Heart right ventricle (tissue), 16 donors: ENCODE results near the gene NARS2. TPM values are rescaled to one million over a fixed set of nuclear protein-coding genes. Genes with fewer than 3 reads are reported as not detected.
"Not testable (repeated sequence)": the region's sequence is repeated elsewhere in the genome, so short reads cannot be mapped to it uniquely, and the experiment has no call there.

Source experiments
- ATAC-seq, 8 donors: fragments of 200-7000 bp; cut with Tn5 transposase; one replicate each; pipeline ENCODE4 v1.9.1; 2020; ENCODE audit warnings: mild to moderate bottlenecking in 8 of 8, moderate library complexity in 8 of 8, moderate number of reproducible peaks in 1 of 8
- DNase-seq, 2 donors: peaks; one replicate each; pipeline ENCODE4 v3.0.0-alpha.2; 2020
- H3K27ac ChIP-seq, 10 donors: fragments of 200-600 bp; sonication (generic) in 2 of 10; one replicate each; pipeline versions ENCODE4 v1.5.0 to v1.8.0; 2020 to 2022; ENCODE audit warnings: mild to moderate bottlenecking in 3 of 10
- H3K27me3 ChIP-seq, 7 donors: fragments of 200-600 bp; one replicate each; pipeline ENCODE4 v1.8.0; 2021 to 2022; ENCODE audit warnings: mild to moderate bottlenecking in 2 of 7
- H3K36me3 ChIP-seq, 9 donors: fragments of 200-600 bp; sonication (generic) in 1 of 9; one replicate each; pipeline versions ENCODE4 v1.5.0 to v1.8.0; 2020 to 2022; ENCODE audit warnings: mild to moderate bottlenecking in 2 of 9
- H3K4me1 ChIP-seq, 9 donors: fragments of 200-600 bp; sonication (generic) in 1 of 9; one replicate each; pipeline versions ENCODE4 v1.5.0 to v1.8.0; 2020 to 2022; ENCODE audit warnings: mild to moderate bottlenecking in 4 of 9
- H3K4me3 ChIP-seq, 10 donors: fragments of 200-600 bp; sonication (generic) in 2 of 10; one replicate each; pipeline versions ENCODE4 v1.5.0 to v1.8.0; 2020 to 2022; ENCODE audit warnings: mild to moderate bottlenecking in 7 of 10, moderate library complexity in 2 of 10
- H3K9me3 ChIP-seq, 11 donors: fragments of 200-600 bp in 10 of 11; sonication (generic) in 2 of 11; one replicate each; pipeline versions ENCODE4 v1.5.0 to v1.8.0; 2013 to 2022; ENCODE audit warnings: mild to moderate bottlenecking in 2 of 11, control low read depth in 1 of 11, moderate library complexity in 1 of 11
- WGBS, 2 donors: extraction: QIAGEN DNeasy Blood & Tissue Kit; methylation state at CpG; one replicate each; pipeline ENCODE4 v1.1.7; 2013; ENCODE audit warnings: inconsistent platforms in 1 of 2; 5-methylcytosine and 5-hydroxymethylcytosine counted together
- intact Hi-C, 10 donors: fragments of 100-400 bp; cut with DNase I; formaldehyde crosslinking; loops; one replicate each; pipeline versions ENCODE4 v1.11.1 to v1.14.2; 2022
- polyA plus RNA-seq, 2 donors: library from polyadenylated mRNA; stranded (reverse); fragments of 200-250 nt; gene quantifications; one replicate each; pipeline ENCODE4 v1.2.3, GENCODE V29; 2013
- total RNA-seq, 10 donors: library from RNA; stranded (reverse); fragmentation: NEBNext Ultra II Directional in 3 of 10; extraction: Animal tissue kit (Norgen Biotek cat#: 25700) in 3 of 10; gene quantifications; one replicate each; pipeline versions ENCODE4 v1.2.1 to v1.2.4, GENCODE V29; 2021 to 2023
- TF ChIP-seq, protein P1 (sequence below), 9 donors: fragments of 200-600 bp; sonication (generic) in 2 of 9; IDR thresholded peaks; one replicate each; pipeline versions ENCODE4 v1.5.0 to v1.8.0; 2021 to 2022; ENCODE audit warnings: antibody characterized with exemption in 9 of 9, mild to moderate bottlenecking in 5 of 9, moderate library complexity in 1 of 9
- donor health status: Arrhythmogenic right ventricular cardiomyopathy.
- donor health status: ischemic (EF 13 %, LVEDD 7.1; RV severe dilation, severe dysfunction).
- donor health status: healthy with polysubstance abuse.
- donor health status: DM: no; HTN: yes; CAD: no.
- donor health status: DM: no; HTN: no; CAD: no.
- donor health status: ischemic (EF 25% LVEDD 6.9; RV normal size, moderate dysfunction).
- donor health status: ischemic (EF 25% LVEDD 5.7; RV mildly dilated, moderate dysfunction).
- donor health status: healthy.
- donor health status: DM: yes; HTN: yes; CAD: no.
- donor health status: Ischemic cardiomyopathy.
- donor health status: ischemic (EF 35%, LVEDD 5.7; RV mildly dilated, moderate dysfunction).
- donor health status: nonischemic (EF 11% LVEDD 7.7; RV severe dilation, severe dysfunction).
- donor health status: DM: yes; HTN: yes; CAD: no.
- donor health status: PGD.
- donor health status: ischemic (EF 29% LVEDD 5.4; RV normal size, mild dysfunction).
- donor health status: nonischemic (EF 23%, LVEDD 6.1; RV moderate dilation, normal function).

The NARS2 gene
- total and polyA plus RNA-seq, 12 donors, result 12.4 to 20.1 (median 16.7) TPM

DNA sequence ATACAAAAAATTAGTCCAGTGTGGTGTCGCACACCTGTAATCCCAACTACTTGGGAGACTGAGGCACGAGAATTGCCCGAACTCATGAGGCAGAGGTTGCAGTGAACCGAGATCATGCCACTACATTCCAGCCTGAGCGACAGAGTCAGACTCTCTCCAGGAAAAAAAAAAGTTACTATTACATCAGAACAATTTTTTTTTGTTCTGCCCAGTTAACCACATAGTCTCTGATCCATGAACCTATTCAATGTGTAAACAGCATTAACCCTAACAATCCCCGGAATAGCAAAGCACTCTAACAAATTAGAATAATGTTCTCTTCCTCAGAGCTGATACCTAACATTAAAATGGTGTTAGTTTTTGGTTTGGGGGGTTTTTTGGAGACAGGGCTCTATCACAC is 4.6 kb downstream of the NARS2 start:
- Histone ChIP-seq H3K27ac (no peak overlapping the region), H3K9me3 (no peaks in the 10 kb centered on the region), H3K36me3 (peaks cover 0 to 62% (median 8%) of the 10 kb centered on the region in 9 donors), H3K4me3 (no peak overlapping the region), H3K27me3 (no peaks in the 10 kb centered on the region), H3K4me1 (peaks cover 0 to 19% (median 13%) of the 10 kb centered on the region in 9 donors)
- TF ChIP-seq, protein P1, sequence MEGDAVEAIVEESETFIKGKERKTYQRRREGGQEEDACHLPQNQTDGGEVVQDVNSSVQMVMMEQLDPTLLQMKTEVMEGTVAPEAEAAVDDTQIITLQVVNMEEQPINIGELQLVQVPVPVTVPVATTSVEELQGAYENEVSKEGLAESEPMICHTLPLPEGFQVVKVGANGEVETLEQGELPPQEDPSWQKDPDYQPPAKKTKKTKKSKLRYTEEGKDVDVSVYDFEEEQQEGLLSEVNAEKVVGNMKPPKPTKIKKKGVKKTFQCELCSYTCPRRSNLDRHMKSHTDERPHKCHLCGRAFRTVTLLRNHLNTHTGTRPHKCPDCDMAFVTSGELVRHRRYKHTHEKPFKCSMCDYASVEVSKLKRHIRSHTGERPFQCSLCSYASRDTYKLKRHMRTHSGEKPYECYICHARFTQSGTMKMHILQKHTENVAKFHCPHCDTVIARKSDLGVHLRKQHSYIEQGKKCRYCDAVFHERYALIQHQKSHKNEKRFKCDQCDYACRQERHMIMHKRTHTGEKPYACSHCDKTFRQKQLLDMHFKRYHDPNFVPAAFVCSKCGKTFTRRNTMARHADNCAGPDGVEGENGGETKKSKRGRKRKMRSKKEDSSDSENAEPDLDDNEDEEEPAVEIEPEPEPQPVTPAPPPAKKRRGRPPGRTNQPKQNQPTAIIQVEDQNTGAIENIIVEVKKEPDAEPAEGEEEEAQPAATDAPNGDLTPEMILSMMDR (IDR thresholded peaks at IDR 0.05), result no peak
- DNase-seq (no peak), ATAC-seq (no peak)
- 96 to 97% methylated on average over 6 of the region's 6 CpGs for WGBS, 2 donors
- intact Hi-C loops, result loop anchor here in 1 of 10 donors (10.0 kb wide), 1 partner anchor 425 kb away; no protein-coding TSS in a partner anchor

DNA sequence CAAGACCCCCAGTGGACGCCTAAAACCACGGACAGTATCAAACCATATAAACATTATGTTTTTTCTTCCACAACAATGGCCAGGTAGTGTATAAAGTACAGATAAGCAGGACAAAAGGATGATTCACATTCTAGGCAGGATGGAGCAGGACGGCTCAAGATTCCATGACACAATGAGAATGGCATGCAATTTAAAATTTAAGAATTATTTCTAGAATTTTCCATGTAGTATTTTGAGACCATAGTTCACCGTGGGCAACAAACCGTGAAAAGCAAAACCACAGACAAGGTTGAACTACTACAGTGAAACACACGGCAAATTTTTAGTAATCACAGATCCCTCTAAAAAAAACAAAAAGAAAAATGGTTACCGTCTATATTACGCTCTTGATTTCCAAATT is 7.5 kb downstream of the NARS2 start:
- peaks cover 0 to 67% (median 8%) of the 10 kb centered on the region in 9 donors for H3K36me3 ChIP-seq
- no peak for DNase-seq
- no peak overlapping the region for H3K27ac ChIP-seq
- no peaks in the 10 kb centered on the region for H3K27me3 ChIP-seq
- H3K4me1 ChIP-seq, result peaks cover 0 to 19% (median 13%) of the 10 kb centered on the region in 9 donors
- TF ChIP-seq, protein P1 (IDR thresholded peaks at IDR 0.05), result no peak
- WGBS, 2 donors, result 68 to 71% methylated on average over 8 of the region's 8 CpGs
- ATAC-seq, result no peak
- H3K4me3 ChIP-seq, result no peak overlapping the region
- intact Hi-C loops, result loop anchor here in 5 of 10 donors (5.0 to 10.0 kb wide), 5 partner anchors 152 to 422 kb away; partner anchors contain the start of gene GAB2 (in 1 of the 5)
- no peaks in the 10 kb centered on the region for H3K9me3 ChIP-seq

- WGBS, 2 donors, result 48 to 61% methylated on average over 1 of the region's 1 CpG
- DNase-seq (peak in 1 of 2 donors; percentile 57), ATAC-seq (peak in 6 of 8 donors; percentile 30 to 64 (median 54))
- Histone ChIP-seq H3K27ac (peak overlapping the region in 1 of 10 donors; percentile 7), H3K4me1 (peaks cover 9 to 43% (median 31%) of the 10 kb centered on the region in 9 donors), H3K4me3 (no peak overlapping the region), H3K36me3 (peaks cover 0 to 53% (median 5%) of the 10 kb centered on the region in 9 donors), H3K9me3 (no peaks in the 10 kb centered on the region), H3K27me3 (no peaks in the 10 kb centered on the region)
- TF ChIP-seq, protein P1 (IDR thresholded peaks at IDR 0.05), result peak; percentile 56 to 87 (median 80)
- intact Hi-C loops, result loop anchor here (1.0 to 10.0 kb wide), 12 partner anchors 147 to 427 kb away; partner anchors contain the start of genes GAB2 (in 8 of the 10) and ALG8 (in 1 of the 10)
Observed at GRCh38 chr11:78564490-78565467, 9.9 kb downstream of the NARS2 start.

GRCh38 chr11:78564037-78564436 is 10.6 kb downstream of the NARS2 start:
- WGBS, 2 donors, result 84 to 88% methylated on average over 4 of the region's 4 CpGs
- not testable (repeated sequence) for H3K27ac ChIP-seq, H3K9me3 ChIP-seq, H3K27me3 ChIP-seq, H3K4me3 ChIP-seq, DNase-seq
- ATAC-seq, result peak in 4 of 8 donors; percentile 8 to 22 (median 9)
- peaks cover 9 to 49% (median 34%) of the 10 kb centered on the region in 9 donors for H3K4me1 ChIP-seq
- intact Hi-C loops, result loop anchor here in 9 of 10 donors (1.0 to 10.0 kb wide), 10 partner anchors 147 to 427 kb away; partner anchors contain the start of genes GAB2 (in 8 of the 9) and ALG8 (in 1 of the 9)
- H3K36me3 ChIP-seq, result peaks cover 0 to 47% (median 5%) of the 10 kb centered on the region in 9 donors

- not testable (repeated sequence) for DNase-seq, H3K9me3 ChIP-seq, ATAC-seq, H3K27me3 ChIP-seq, H3K4me3 ChIP-seq
- WGBS, 2 donors, result 90 to 94% methylated on average over 12 of the region's 12 CpGs
- Histone ChIP-seq H3K36me3 (peaks cover 0 to 47% (median 5%) of the 10 kb centered on the region in 9 donors), H3K27ac (peak overlapping the region in 4 of 10 donors; percentile 9 to 83 (median 79)), H3K4me1 (peaks cover 9 to 49% (median 34%) of the 10 kb centered on the region in 9 donors)
- intact Hi-C loops, result loop anchor here in 9 of 10 donors (2.0 to 10.0 kb wide), 8 partner anchors 146 to 426 kb away; partner anchors contain the start of genes GAB2 (in 7 of the 9) and ALG8 (in 1 of the 9)
Observed at GRCh38 chr11:78563090-78563489, 11.6 kb downstream of the NARS2 start.
